ENCODE results near the gene OR10V1.

OR10V1 gene

DNA sequence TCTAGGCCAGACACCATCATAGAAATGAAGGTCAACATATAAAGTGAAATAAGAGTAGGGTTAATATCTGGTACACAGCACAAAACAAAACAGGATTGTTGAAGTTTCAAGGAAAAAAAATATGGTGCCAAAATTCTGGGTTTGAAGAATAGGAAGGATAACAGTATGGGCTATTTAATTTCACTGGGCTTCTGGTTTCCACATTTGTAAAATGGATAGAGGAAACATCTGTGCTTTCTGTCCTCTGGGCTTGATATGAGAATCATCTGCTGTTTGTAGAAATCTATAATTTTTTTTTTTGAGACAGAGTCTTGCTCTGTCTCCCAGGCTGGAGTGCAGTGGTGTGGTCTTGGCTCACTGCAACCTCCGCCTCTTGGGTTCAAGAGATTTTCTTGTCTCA is 13.8 kb upstream of the OR10V1 start:
- Histone ChIP-seq H3K4me2 (ENCODE audit: low read depth, low read length) (no peak overlapping the region), H2AFZ (ENCODE audit: low read length) (no peak overlapping the region)

DNA sequence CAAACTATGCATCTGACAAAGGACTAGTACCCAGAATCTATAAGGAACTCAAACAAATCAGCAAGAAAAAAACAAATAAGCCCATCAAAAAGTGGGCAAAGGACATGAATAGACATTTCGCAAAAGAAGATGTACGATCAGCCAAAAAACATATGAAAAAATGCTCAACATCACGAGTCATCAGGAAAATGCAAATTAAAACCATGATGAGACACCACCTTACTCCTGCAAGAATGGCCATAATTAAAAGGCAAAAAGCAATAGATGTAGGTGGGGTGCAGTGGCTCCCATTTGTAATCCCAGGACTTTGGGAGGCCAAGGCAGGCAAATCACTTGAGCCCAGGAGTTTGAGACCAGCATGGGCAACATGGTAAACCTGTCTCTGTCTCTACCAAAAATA is 10.4 kb upstream of the OR10V1 start:
- Histone ChIP-seq H3K27ac (ENCODE audit: low read length) (no peak overlapping the region), H3K4me3 (ENCODE audit: low read length) (no peak overlapping the region), H3F3A (ENCODE audit: insufficient read depth, low read length) (no peaks in the 10 kb centered on the region), H3K9ac (ENCODE audit: low read length) (no peak overlapping the region), H2AFZ (ENCODE audit: low read length) (no peak overlapping the region), H3K9me3 (replicated peaks; ENCODE audit: insufficient read depth, low read length) (no peaks in the 10 kb centered on the region), H3K36me3 (replicated peaks; ENCODE audit: insufficient read depth, low read length) (no peaks in the 10 kb centered on the region), H3K27me3 (replicated peaks; ENCODE audit: insufficient read depth, low read length) (no peaks in the 10 kb centered on the region), H4K20me1 (ENCODE audit: insufficient read depth, low read length) (no peaks in the 10 kb centered on the region), H3K9me2 (replicated peaks; ENCODE audit: insufficient read depth, low read length) (no peaks in the 10 kb centered on the region), H3K4me2 (ENCODE audit: low read depth, low read length) (no peak overlapping the region), H3K4me1 (ENCODE audit: low read length) (no peaks in the 10 kb centered on the region), H3K79me2 (ENCODE audit: low read length) (no peaks in the 10 kb centered on the region)
- TF ChIP-seq EZH2phosphoT487 (IDR thresholded peaks at IDR 0.05; ENCODE audit: low read length) (no peak), EZH2 (optimal IDR thresholded peaks at IDR 0.05; ENCODE audit: low read depth, low read length) (no peak)
- TF ChIP-seq, protein P1, sequence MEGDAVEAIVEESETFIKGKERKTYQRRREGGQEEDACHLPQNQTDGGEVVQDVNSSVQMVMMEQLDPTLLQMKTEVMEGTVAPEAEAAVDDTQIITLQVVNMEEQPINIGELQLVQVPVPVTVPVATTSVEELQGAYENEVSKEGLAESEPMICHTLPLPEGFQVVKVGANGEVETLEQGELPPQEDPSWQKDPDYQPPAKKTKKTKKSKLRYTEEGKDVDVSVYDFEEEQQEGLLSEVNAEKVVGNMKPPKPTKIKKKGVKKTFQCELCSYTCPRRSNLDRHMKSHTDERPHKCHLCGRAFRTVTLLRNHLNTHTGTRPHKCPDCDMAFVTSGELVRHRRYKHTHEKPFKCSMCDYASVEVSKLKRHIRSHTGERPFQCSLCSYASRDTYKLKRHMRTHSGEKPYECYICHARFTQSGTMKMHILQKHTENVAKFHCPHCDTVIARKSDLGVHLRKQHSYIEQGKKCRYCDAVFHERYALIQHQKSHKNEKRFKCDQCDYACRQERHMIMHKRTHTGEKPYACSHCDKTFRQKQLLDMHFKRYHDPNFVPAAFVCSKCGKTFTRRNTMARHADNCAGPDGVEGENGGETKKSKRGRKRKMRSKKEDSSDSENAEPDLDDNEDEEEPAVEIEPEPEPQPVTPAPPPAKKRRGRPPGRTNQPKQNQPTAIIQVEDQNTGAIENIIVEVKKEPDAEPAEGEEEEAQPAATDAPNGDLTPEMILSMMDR (IDR thresholded peaks at IDR 0.05; ENCODE audit: low read length), result no peak
- no peak for DNase-seq

More for the DNA sequence above, 13.8 kb upstream of the OR10V1 start:
- Histone ChIP-seq H3K4me1 (ENCODE audit: low read length) (no peaks in the 10 kb centered on the region), H3K79me2 (ENCODE audit: low read length) (no peaks in the 10 kb centered on the region), H3K4me3 (ENCODE audit: low read length) (no peak overlapping the region), H3K9me2 (replicated peaks; ENCODE audit: insufficient read depth, low read length) (no peaks in the 10 kb centered on the region), H4K20me1 (ENCODE audit: insufficient read depth, low read length) (no peaks in the 10 kb centered on the region), H3F3A (ENCODE audit: insufficient read depth, low read length) (no peaks in the 10 kb centered on the region), H3K9me3 (replicated peaks; ENCODE audit: insufficient read depth, low read length) (no peaks in the 10 kb centered on the region), H3K36me3 (replicated peaks; ENCODE audit: insufficient read depth, low read length) (no peaks in the 10 kb centered on the region), H3K27me3 (replicated peaks; ENCODE audit: insufficient read depth, low read length) (no peaks in the 10 kb centered on the region), H3K27ac (ENCODE audit: low read length) (no peak overlapping the region), H3K9ac (ENCODE audit: low read length) (no peak overlapping the region)
- no peak for DNase-seq
- TF ChIP-seq EZH2 (optimal IDR thresholded peaks at IDR 0.05; ENCODE audit: low read depth, low read length) (no peak), EZH2phosphoT487 (IDR thresholded peaks at IDR 0.05; ENCODE audit: low read length) (no peak)
- TF ChIP-seq, protein P1 (IDR thresholded peaks at IDR 0.05; ENCODE audit: low read length), result no peak

DNA sequence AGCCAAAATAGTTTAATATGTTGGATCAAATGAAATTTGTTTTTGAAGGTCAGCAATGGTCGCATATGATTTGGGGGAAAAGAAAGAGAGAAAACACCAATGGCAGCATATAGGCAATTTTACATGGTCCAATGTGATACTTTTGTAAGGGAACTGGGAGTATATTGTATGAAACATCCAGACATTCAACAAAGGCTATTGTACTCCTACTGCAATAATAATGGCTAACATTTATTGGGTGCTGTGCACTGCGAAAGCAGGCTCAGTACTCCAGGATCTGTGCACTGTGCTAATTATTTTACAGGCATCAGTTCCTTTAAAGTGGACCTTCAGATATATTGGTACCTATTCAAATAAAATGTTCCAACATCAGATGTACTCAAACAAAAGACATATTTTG is 5.9 kb upstream of the OR10V1 start:
- no peaks in the 10 kb centered on the region for H4K20me1 ChIP-seq (ENCODE audit: insufficient read depth, low read length)
- H3F3A ChIP-seq (ENCODE audit: insufficient read depth, low read length), result no peaks in the 10 kb centered on the region
- no peak overlapping the region for H3K9ac ChIP-seq (ENCODE audit: low read length)
- H3K4me1 ChIP-seq (ENCODE audit: low read length), result no peaks in the 10 kb centered on the region
- H3K4me3 ChIP-seq (ENCODE audit: low read length), result no peak overlapping the region
- TF ChIP-seq EZH2phosphoT487 (IDR thresholded peaks at IDR 0.05; ENCODE audit: low read length), result no peak
- no peak for TF ChIP-seq EZH2 (optimal IDR thresholded peaks at IDR 0.05; ENCODE audit: low read depth, low read length)
- TF ChIP-seq, protein P1 (IDR thresholded peaks at IDR 0.05; ENCODE audit: low read length), result no peak
- no peaks in the 10 kb centered on the region for H3K27me3 ChIP-seq (replicated peaks; ENCODE audit: insufficient read depth, low read length)
- no peaks in the 10 kb centered on the region for H3K9me3 ChIP-seq (replicated peaks; ENCODE audit: insufficient read depth, low read length)
- no peaks in the 10 kb centered on the region for H3K79me2 ChIP-seq (ENCODE audit: low read length)
- no peak overlapping the region for H3K27ac ChIP-seq (ENCODE audit: low read length)
- H3K4me2 ChIP-seq (ENCODE audit: low read depth, low read length), result no peak overlapping the region
- no peak overlapping the region for H2AFZ ChIP-seq (ENCODE audit: low read length)
- no peak for DNase-seq
- H3K9me2 ChIP-seq (replicated peaks; ENCODE audit: insufficient read depth, low read length), result no peaks in the 10 kb centered on the region
- no peaks in the 10 kb centered on the region for H3K36me3 ChIP-seq (replicated peaks; ENCODE audit: insufficient read depth, low read length)
